K562 (cell line): ENCODE results near the gene MADD. TPM values are rescaled to one million over a fixed set of nuclear protein-coding genes. Genes with fewer than 3 reads are reported as not detected.

Experiments used
- CBFA2T3 ChIP-seq: fragments of 450-650 bp; IDR thresholded peaks from 2 replicates; pipeline ENCODE4 v1.6.1; 2017
- CBX3 ChIP-seq, 2 experiments: IDR thresholded peaks; 1 replicate in 1 of 2; 2 replicates in 1 of 2; pipeline ENCODE4 v1.6.1; 2012; ENCODE audit warnings: inconsistent platforms in 2 of 2, low read length in 2 of 2, borderline replicate concordance in 1 of 2, control low read depth in 1 of 2
- CEBPZ ChIP-seq: fragments of 150-350 bp; IDR thresholded peaks from 2 replicates; pipeline ENCODE4 v1.6.1; 2014; ENCODE audit warnings: low read depth, mild to moderate bottlenecking, low read length, borderline replicate concordance
- CHD1 ChIP-seq: fragments of 200-600 bp; sonication (generic); IDR thresholded peaks from one replicate; pipeline ENCODE4 v1.6.1; 2012; ENCODE audit warnings: mild to moderate bottlenecking, moderate library complexity, low read length, inconsistent platforms
- CXXC5 ChIP-seq: fragments of 250-450 bp; sonication (Bioruptor Pico); IDR thresholded peaks from 2 replicates; pipeline ENCODE4 v1.8.0; 2022; ENCODE audit warnings: inconsistent platforms, mild to moderate bottlenecking, moderate library complexity
- HSF4 ChIP-seq: fragments of 250-450 bp; sonication (Bioruptor Pico); IDR thresholded peaks from 2 replicates; pipeline ENCODE4 v2.1.2; 2022; ENCODE audit warnings: mild to moderate bottlenecking, moderate library complexity, borderline replicate concordance
- MAFK ChIP-seq: IDR thresholded peaks from 2 replicates; pipeline ENCODE4 v1.6.1; 2011; ENCODE audit warnings: low read length, improper control_type of control experiment
- NBN ChIP-seq: fragments of 450-650 bp; IDR thresholded peaks from 2 replicates; pipeline ENCODE4 v1.6.1; 2016; ENCODE audit warnings: low read depth, mild to moderate bottlenecking
- POLR2B ChIP-seq: fragments of 450-650 bp; IDR thresholded peaks from 2 replicates; pipeline ENCODE4 v1.6.1; 2018; ENCODE audit warnings: low read depth; ENCODE audit not compliant: partially characterized antibody
- RBM34 ChIP-seq: fragments of 200-400 bp; formaldehyde crosslinking; IDR thresholded peaks from 2 replicates; pipeline ENCODE4 v1.6.1; 2018; ENCODE audit warnings: low read length, borderline replicate concordance; ENCODE audit not compliant: insufficient read depth
- SAFB ChIP-seq: fragments of 200-400 bp; formaldehyde crosslinking; IDR thresholded peaks from 2 replicates; pipeline ENCODE4 v1.6.1; 2017; ENCODE audit warnings: low read depth, low read length, borderline replicate concordance
- SP2 ChIP-seq: IDR thresholded peaks from 2 replicates; pipeline ENCODE4 v1.6.1; 2011; ENCODE audit warnings: mild to moderate bottlenecking, low read depth, low read length, moderate library complexity; ENCODE audit not compliant: poor library complexity, severe bottlenecking; ENCODE audit errors: extremely low read depth
- ZNF785 ChIP-seq: fragments of 250-450 bp; sonication (Bioruptor Pico); IDR thresholded peaks from 2 replicates; pipeline ENCODE4 v1.4.0; 2020; ENCODE audit warnings: mild to moderate bottlenecking
- polyA plus RNA-seq, 8 experiments: library from polyadenylated mRNA; depleted of rRNA in 4 of 8; stranded (reverse) in 5 of 8; unstranded in 3 of 8; fragments of >200 nt; fragmentation: Nextera tagmentation in 2 of 8; fragmentation: Illumina TruSeq in 1 of 8; extraction: Ambion mirVana in 2 of 8; extraction: Trizol in 1 of 8; gene quantifications; 2 replicates each; pipeline versions ENCODE4 v1.2.1 to v1.2.3, GENCODE V29; 2011 to 2014; ENCODE audit warnings: inconsistent platforms in 1 of 8, missing spikeins in 1 of 8
- total RNA-seq, 7 experiments: library from RNA; depleted of rRNA in 6 of 7; stranded (reverse); fragments of >200 nt in 6 of 7; fragmentation: Illumina TruSeq in 2 of 7; extraction: Trizol in 2 of 7; gene quantifications; 2 replicates each; pipeline versions ENCODE4 v1.2.1 to v1.2.3, GENCODE V29; 2011 to 2021; ENCODE audit warnings: low replicate concordance in 1 of 7
- TF ChIP-seq, protein P1 (sequence below): sonication (generic); formaldehyde crosslinking; IDR thresholded peaks from 2 replicates; pipeline ENCODE4 v1.9.0; 2022; ENCODE audit warnings: mild to moderate bottlenecking, missing genetic modification reagents
- TF ChIP-seq, protein P2 (sequence below), 2 experiments: fragments of 450-650 bp in 1 of 2; IDR thresholded peaks; 2 replicates each; pipeline ENCODE4 v1.6.1; 2011 to 2017; ENCODE audit warnings: low read depth in 2 of 2, antibody characterized with exemption in 1 of 2, borderline replicate concordance in 1 of 2, low read length in 1 of 2, mild to moderate bottlenecking in 1 of 2, mixed read lengths in 1 of 2; ENCODE audit not compliant: control insufficient read depth in 1 of 2
- TF ChIP-seq, protein P3 (sequence below): sonication (generic); formaldehyde crosslinking; IDR thresholded peaks from 2 replicates; pipeline ENCODE4 v1.8.1; 2022; ENCODE audit warnings: missing genetic modification reagents
- TF ChIP-seq, protein P4 (sequence below): fragments of 450-650 bp; formaldehyde crosslinking; IDR thresholded peaks from 2 replicates; pipeline ENCODE4 v1.4.0; 2022; ENCODE audit warnings: missing genetic modification characterization

MADD gene
- total and polyA plus RNA-seq, 9 of the 15 experiments (the other 6 are each of a cell fraction or from before 2014, with no cell fraction given), result 0.68 to 57.6 (median 33.6) TPM

- TF ChIP-seq, protein P1, sequence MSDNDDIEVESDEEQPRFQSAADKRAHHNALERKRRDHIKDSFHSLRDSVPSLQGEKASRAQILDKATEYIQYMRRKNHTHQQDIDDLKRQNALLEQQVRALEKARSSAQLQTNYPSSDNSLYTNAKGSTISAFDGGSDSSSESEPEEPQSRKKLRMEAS (CRISPR knock-in tag), result peak; percentile 72
- TF ChIP-seq POLR2B (peak; percentile 76), CHD1 (no peak), SAFB (no peak), CEBPZ (no peak), MAFK (no peak), CBFA2T3 (no peak; the same call in 1 of the 2 replicates), SP2 (no peak), ZNF785 (CRISPR knock-in tag) (no peak), HSF4 (CRISPR knock-in tag) (no peak), NBN (0 out of 2 replicates have a peak, but pooled peaks have one; percentile 72), RBM34 (no peak), CXXC5 (CRISPR knock-in tag) (peak; percentile 93), CBX3 (IDR thresholded peaks at IDR 0.05; ENCODE audit: borderline replicate concordance in 1 of 2, low read length in 2 of 2) (peak in 1 of 2 experiments; percentile 90; a peak in 2 of 3 replicates)
- TF ChIP-seq, protein P2, sequence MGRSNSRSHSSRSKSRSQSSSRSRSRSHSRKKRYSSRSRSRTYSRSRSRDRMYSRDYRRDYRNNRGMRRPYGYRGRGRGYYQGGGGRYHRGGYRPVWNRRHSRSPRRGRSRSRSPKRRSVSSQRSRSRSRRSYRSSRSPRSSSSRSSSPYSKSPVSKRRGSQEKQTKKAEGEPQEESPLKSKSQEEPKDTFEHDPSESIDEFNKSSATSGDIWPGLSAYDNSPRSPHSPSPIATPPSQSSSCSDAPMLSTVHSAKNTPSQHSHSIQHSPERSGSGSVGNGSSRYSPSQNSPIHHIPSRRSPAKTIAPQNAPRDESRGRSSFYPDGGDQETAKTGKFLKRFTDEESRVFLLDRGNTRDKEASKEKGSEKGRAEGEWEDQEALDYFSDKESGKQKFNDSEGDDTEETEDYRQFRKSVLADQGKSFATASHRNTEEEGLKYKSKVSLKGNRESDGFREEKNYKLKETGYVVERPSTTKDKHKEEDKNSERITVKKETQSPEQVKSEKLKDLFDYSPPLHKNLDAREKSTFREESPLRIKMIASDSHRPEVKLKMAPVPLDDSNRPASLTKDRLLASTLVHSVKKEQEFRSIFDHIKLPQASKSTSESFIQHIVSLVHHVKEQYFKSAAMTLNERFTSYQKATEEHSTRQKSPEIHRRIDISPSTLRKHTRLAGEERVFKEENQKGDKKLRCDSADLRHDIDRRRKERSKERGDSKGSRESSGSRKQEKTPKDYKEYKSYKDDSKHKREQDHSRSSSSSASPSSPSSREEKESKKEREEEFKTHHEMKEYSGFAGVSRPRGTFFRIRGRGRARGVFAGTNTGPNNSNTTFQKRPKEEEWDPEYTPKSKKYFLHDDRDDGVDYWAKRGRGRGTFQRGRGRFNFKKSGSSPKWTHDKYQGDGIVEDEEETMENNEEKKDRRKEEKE (IDR thresholded peaks at IDR 0.05; ENCODE audit: borderline replicate concordance in 1 of 2, control insufficient read depth in 1 of 2, low read depth in 2 of 2, low read length in 1 of 2), result peak in 1 of 2 experiments; percentile 95; a peak in 1 of 4 replicates
- TF ChIP-seq, protein P3, sequence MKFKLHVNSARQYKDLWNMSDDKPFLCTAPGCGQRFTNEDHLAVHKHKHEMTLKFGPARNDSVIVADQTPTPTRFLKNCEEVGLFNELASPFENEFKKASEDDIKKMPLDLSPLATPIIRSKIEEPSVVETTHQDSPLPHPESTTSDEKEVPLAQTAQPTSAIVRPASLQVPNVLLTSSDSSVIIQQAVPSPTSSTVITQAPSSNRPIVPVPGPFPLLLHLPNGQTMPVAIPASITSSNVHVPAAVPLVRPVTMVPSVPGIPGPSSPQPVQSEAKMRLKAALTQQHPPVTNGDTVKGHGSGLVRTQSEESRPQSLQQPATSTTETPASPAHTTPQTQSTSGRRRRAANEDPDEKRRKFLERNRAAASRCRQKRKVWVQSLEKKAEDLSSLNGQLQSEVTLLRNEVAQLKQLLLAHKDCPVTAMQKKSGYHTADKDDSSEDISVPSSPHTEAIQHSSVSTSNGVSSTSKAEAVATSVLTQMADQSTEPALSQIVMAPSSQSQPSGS (CRISPR knock-in tag), result no peak
- TF ChIP-seq, protein P4, sequence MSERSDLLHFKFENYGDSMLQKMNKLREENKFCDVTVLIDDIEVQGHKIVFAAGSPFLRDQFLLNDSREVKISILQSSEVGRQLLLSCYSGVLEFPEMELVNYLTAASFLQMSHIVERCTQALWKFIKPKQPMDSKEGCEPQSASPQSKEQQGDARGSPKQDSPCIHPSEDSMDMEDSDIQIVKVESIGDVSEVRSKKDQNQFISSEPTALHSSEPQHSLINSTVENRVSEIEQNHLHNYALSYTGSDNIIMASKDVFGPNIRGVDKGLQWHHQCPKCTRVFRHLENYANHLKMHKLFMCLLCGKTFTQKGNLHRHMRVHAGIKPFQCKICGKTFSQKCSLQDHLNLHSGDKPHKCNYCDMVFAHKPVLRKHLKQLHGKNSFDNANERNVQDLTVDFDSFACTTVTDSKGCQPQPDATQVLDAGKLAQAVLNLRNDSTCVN (CRISPR knock-in tag), result no peak
Observed at GRCh38 chr11:47248664-47249377, 21.1 kb upstream of the MADD start, which contains the start of gene ACP2 (continued).
